Trophoblast cell (in vitro differentiated cells and primary cell): ENCODE results near the gene DDX56.
A peak's percentile ranks its signal among the peaks of the same experiment; 100 is the strongest.

Source experiments
- DNase-seq, 2 donors: peaks; one replicate each; pipeline ENCODE4 v3.0.0-alpha.2; 2016
- H2AFZ ChIP-seq: 2 replicates; pipeline ENCODE4 v1.6.1; 2013; ENCODE audit warnings: low read length, moderate library complexity, mild to moderate bottlenecking; ENCODE audit not compliant: insufficient read depth, poor library complexity
- H2AK5ac ChIP-seq: 2 replicates; pipeline ENCODE4 v1.6.1; 2013; ENCODE audit warnings: mild to moderate bottlenecking, low read length
- H2BK120ac ChIP-seq: 2 replicates; pipeline ENCODE4 v1.6.1; 2013; ENCODE audit warnings: low read length, mild to moderate bottlenecking, moderate library complexity; ENCODE audit not compliant: insufficient read depth, poor library complexity
- H2BK12ac ChIP-seq: 2 replicates; pipeline ENCODE4 v1.6.1; 2013; ENCODE audit warnings: mild to moderate bottlenecking, low read length, moderate library complexity
- H2BK5ac ChIP-seq: 2 replicates; pipeline ENCODE4 v1.6.1; 2013; ENCODE audit warnings: low read length, low read depth, moderate library complexity, mild to moderate bottlenecking; ENCODE audit not compliant: poor library complexity
- H3K14ac ChIP-seq: 2 replicates; pipeline ENCODE4 v1.6.1; 2013; ENCODE audit warnings: mild to moderate bottlenecking, low read length
- H3K18ac ChIP-seq: 2 replicates; pipeline ENCODE4 v1.6.1; 2013; ENCODE audit warnings: mild to moderate bottlenecking, low read length
- H3K23ac ChIP-seq: 2 replicates; pipeline ENCODE4 v1.6.1; 2013; ENCODE audit warnings: low read length
- H3K27ac ChIP-seq: 2 replicates; pipeline ENCODE4 v1.5.1; 2013; ENCODE audit warnings: low read depth, mild to moderate bottlenecking, inconsistent platforms, low read length, moderate library complexity
- H3K27me3 ChIP-seq: 2 replicates; pipeline ENCODE4 v1.6.1; 2013; ENCODE audit warnings: inconsistent platforms, mild to moderate bottlenecking, low read length, moderate library complexity; ENCODE audit not compliant: insufficient read depth
- H3K36me3 ChIP-seq, 2 experiments: 1 replicate in 1 of 2; 2 replicates in 1 of 2; pipeline ENCODE4 v1.6.1; 2013; ENCODE audit warnings: low read length in 2 of 2, mild to moderate bottlenecking in 2 of 2, moderate library complexity in 1 of 2; ENCODE audit not compliant: insufficient read depth in 2 of 2, control insufficient read depth in 1 of 2
- H3K4ac ChIP-seq: 2 replicates; pipeline ENCODE4 v1.6.1; 2013; ENCODE audit warnings: low read depth, mild to moderate bottlenecking, low read length, moderate library complexity
- H3K4me1 ChIP-seq, 2 experiments: 1 replicate in 1 of 2; 2 replicates in 1 of 2; pipeline ENCODE4 v1.6.1; 2013; ENCODE audit warnings: low read length in 2 of 2, mild to moderate bottlenecking in 2 of 2, moderate library complexity in 1 of 2; ENCODE audit not compliant: insufficient read depth in 2 of 2, control insufficient read depth in 1 of 2
- H3K4me2 ChIP-seq: 2 replicates; pipeline ENCODE4 v1.6.1; 2013; ENCODE audit warnings: inconsistent platforms, mild to moderate bottlenecking, low read length, moderate library complexity
- H3K4me3 ChIP-seq: 2 replicates; pipeline ENCODE4 v1.5.1; 2013; ENCODE audit warnings: mild to moderate bottlenecking, low read depth, low read length, inconsistent platforms
- H3K79me1 ChIP-seq: one replicate; pipeline ENCODE4 v1.6.1; 2013; ENCODE audit warnings: low read length
- H3K79me2 ChIP-seq: 2 replicates; pipeline ENCODE4 v1.6.1; 2013; ENCODE audit warnings: low read length, mild to moderate bottlenecking; ENCODE audit not compliant: control insufficient read depth, insufficient read depth, poor library complexity
- H3K9ac ChIP-seq: 2 replicates; pipeline ENCODE4 v1.6.1; 2013; ENCODE audit warnings: mild to moderate bottlenecking, low read length
- H3K9me3 ChIP-seq: 2 replicates; pipeline ENCODE4 v1.6.1; 2013; ENCODE audit warnings: low read depth, mild to moderate bottlenecking, control low read depth, inconsistent platforms, low read length; ENCODE audit not compliant: insufficient read depth
- H4K12ac ChIP-seq: 2 replicates; pipeline ENCODE4 v1.6.1; 2013; ENCODE audit warnings: low read depth, mild to moderate bottlenecking, low read length, moderate library complexity
- H4K8ac ChIP-seq: 2 replicates; pipeline ENCODE4 v1.6.1; 2013; ENCODE audit warnings: low read depth, mild to moderate bottlenecking, low read length, moderate library complexity
- H4K91ac ChIP-seq: one replicate; pipeline ENCODE4 v1.6.1; 2013; ENCODE audit warnings: low read depth, mild to moderate bottlenecking, low read length, moderate library complexity
- WGBS: extraction: QIAGEN DNeasy Blood & Tissue Kit; methylation state at CpG from one replicate; pipeline ENCODE4 v1.1.7; 2013; ENCODE audit warnings: missing lambda C conversion rate; ENCODE audit not compliant: insufficient read length, insufficient coverage; ENCODE audit errors: extremely low coverage; 5-methylcytosine and 5-hydroxymethylcytosine counted together

The DDX56 gene

GRCh38 chr7:44580945-44581878, 7.5 kb upstream of the DDX56 start:
- H3K4ac ChIP-seq = peak overlapping the region; percentile 73
- peak overlapping the region; percentile 84 for H3K14ac ChIP-seq
- H3K9me3 ChIP-seq = no peaks in the 10 kb centered on the region
- peak overlapping the region; percentile 66 for H3K4me2 ChIP-seq
- H2BK12ac ChIP-seq = no peak overlapping the region
- H2AFZ ChIP-seq = peak overlapping the region; percentile 62
- no peak overlapping the region for H2BK5ac ChIP-seq
- peak overlapping the region; percentile 94 for H4K8ac ChIP-seq
- peak overlapping the region; percentile 90 for H3K9ac ChIP-seq
- peak overlapping the region; percentile 71 for H3K18ac ChIP-seq
- H3K27me3 ChIP-seq = no peaks in the 10 kb centered on the region
- no CpG with 5 or more reads among the region's 30 CpGs for WGBS
- no peak overlapping the region for H3K23ac ChIP-seq
- DNase-seq = peak; percentile 26 to 63
- H3K27ac ChIP-seq = peak overlapping the region; percentile 32
- peak overlapping the region; percentile 23 for H2BK120ac ChIP-seq
- H2AK5ac ChIP-seq = peak overlapping the region; percentile 6
- peaks cover 9% of the 10 kb centered on the region for H3K79me1 ChIP-seq
- peaks cover 16 to 19% of the 10 kb centered on the region in 2 experiments for H3K36me3 ChIP-seq
- peaks cover 10 to 11% of the 10 kb centered on the region in 2 experiments for H3K4me1 ChIP-seq
- peak overlapping the region; percentile 86 for H4K12ac ChIP-seq
- peak overlapping the region; percentile 81 for H4K91ac ChIP-seq
- H3K4me3 ChIP-seq = peak overlapping the region; percentile 91
- H3K79me2 ChIP-seq = peaks cover 9% of the 10 kb centered on the region

DNA sequence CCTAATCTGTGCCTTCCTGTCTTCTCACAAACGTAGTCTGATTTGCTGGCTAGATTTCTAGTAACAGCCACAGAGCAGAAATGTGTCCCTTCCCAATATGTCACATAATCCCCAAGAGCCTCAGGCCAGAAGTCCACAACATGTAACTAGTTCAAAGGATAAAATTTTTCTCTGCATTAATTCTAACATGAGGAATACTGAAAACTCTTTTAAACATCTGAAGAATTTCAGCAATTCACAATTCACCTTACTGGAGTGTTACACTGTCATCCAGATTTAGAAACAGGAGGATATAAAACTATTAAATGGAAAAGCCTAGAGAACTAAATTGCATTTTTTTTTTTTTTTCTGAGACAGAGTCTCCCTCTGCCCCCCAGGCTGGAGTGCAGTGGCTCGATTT, 2.5 kb upstream of the DDX56 start:
- WGBS = no CpG with 5 or more reads among the region's 2 CpGs
- Histone ChIP-seq H3K18ac (no peak overlapping the region), H2BK12ac (no peak overlapping the region), H2BK120ac (no peak overlapping the region), H3K79me2 (peaks cover 12% of the 10 kb centered on the region), H2AFZ (no peak overlapping the region), H3K4me1 (peaks cover 8 to 12% of the 10 kb centered on the region in 2 experiments), H4K91ac (no peak overlapping the region), H2AK5ac (no peak overlapping the region), H3K27me3 (no peaks in the 10 kb centered on the region), H3K36me3 (peaks cover 30 to 42% of the 10 kb centered on the region in 2 experiments), H3K27ac (no peak overlapping the region), H3K4ac (no peak overlapping the region), H2BK5ac (no peak overlapping the region), H3K9ac (no peak overlapping the region), H3K14ac (no peak overlapping the region), H3K23ac (no peak overlapping the region), H3K9me3 (no peaks in the 10 kb centered on the region), H3K79me1 (peaks cover 8% of the 10 kb centered on the region), H3K4me2 (no peak overlapping the region), H4K12ac (no peak overlapping the region), H3K4me3 (no peak overlapping the region), H4K8ac (no peak overlapping the region)
- peak; percentile 46 to 61 for DNase-seq

DNA sequence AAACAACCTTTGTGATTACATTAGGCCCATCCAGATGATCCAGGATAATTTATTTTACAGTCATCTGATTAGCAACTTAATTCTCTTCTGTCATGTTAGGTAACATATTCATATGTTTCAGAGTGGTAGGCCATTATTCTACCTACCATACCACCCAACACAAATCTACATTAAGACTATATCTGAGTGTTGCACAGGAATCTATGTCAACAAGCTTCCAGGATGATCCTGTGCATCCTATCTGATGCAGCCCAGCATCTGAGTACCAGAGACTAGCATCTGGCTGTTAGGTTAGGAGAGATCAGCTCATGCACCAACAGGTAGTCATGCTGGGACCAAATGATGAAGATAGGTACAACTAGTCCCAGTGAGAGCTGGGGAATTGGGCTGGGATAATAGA, 1.3 kb upstream of the DDX56 start:
- H3K27ac ChIP-seq = no peak overlapping the region
- peaks cover 39 to 51% of the 10 kb centered on the region in 2 experiments for H3K36me3 ChIP-seq
- no peak overlapping the region for H3K23ac ChIP-seq
- no peak overlapping the region for H3K9ac ChIP-seq
- H4K8ac ChIP-seq = no peak overlapping the region
- peaks cover 12% of the 10 kb centered on the region for H3K79me2 ChIP-seq
- H3K18ac ChIP-seq = no peak overlapping the region
- H3K4ac ChIP-seq = peak overlapping the region; percentile 30
- H3K14ac ChIP-seq = no peak overlapping the region
- no peak overlapping the region for H3K4me3 ChIP-seq
- H2BK5ac ChIP-seq = no peak overlapping the region
- H3K4me1 ChIP-seq = peaks cover 3 to 7% of the 10 kb centered on the region in 2 experiments
- no peak overlapping the region for H2BK120ac ChIP-seq
- DNase-seq = no peak
- no peak overlapping the region for H4K12ac ChIP-seq
- no peaks in the 10 kb centered on the region for H3K27me3 ChIP-seq
- peaks cover 8% of the 10 kb centered on the region for H3K79me1 ChIP-seq
- no peak overlapping the region for H3K4me2 ChIP-seq
- H3K9me3 ChIP-seq = no peaks in the 10 kb centered on the region
- no peak overlapping the region for H2BK12ac ChIP-seq
- H2AFZ ChIP-seq = no peak overlapping the region
- no peak overlapping the region for H4K91ac ChIP-seq
- no peak overlapping the region for H2AK5ac ChIP-seq

DNA sequence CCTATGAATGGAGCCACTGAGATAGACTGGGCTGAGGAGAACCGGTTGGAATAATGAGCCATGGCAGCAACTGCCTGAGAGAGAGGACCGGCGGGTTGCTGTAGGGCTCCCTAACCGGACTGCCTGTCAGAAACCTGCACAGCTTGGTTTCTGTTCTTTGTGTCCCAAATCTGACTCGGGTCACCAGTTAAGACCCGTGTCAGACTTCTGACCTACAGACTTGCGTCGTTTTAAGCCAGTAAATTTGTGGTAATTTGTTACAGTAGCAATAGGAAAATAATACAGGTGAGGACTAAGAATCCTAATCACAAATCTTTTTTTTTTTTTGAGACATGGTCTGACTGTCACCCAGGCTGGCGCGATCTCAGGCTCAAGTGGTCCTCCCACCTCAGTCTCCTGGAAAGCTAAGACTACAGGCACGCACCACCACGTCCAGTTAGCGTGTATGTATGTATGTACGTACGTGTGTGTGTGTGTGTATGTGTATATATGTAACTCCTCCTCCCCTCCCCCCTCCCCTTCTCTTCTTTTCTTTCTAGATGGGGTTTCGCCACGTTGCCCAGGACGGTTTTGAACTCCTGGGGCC, 672 bp upstream of the DDX56 start:
- Histone ChIP-seq H3K4me1 (peaks cover 3 to 7% of the 10 kb centered on the region in 2 experiments), H3K4me2 (peak overlapping the region; percentile 77), H3K79me2 (peaks cover 12% of the 10 kb centered on the region), H3K14ac (peak overlapping the region; percentile 86), H2AFZ (peak overlapping the region; percentile 94), H3K27ac (peak overlapping the region; percentile 76), H2BK5ac (no peak overlapping the region), H3K27me3 (no peaks in the 10 kb centered on the region), H3K23ac (no peak overlapping the region), H3K9me3 (no peaks in the 10 kb centered on the region), H4K91ac (peak overlapping the region; percentile 75), H3K4ac (peak overlapping the region; percentile 38), H2BK12ac (no peak overlapping the region), H3K79me1 (peaks cover 8% of the 10 kb centered on the region), H3K36me3 (peaks cover 42 to 54% of the 10 kb centered on the region in 2 experiments), H2AK5ac (peak overlapping the region; percentile 51), H2BK120ac (peak overlapping the region; percentile 86), H3K18ac (peak overlapping the region; percentile 60), H3K9ac (peak overlapping the region; percentile 86), H4K8ac (peak overlapping the region; percentile 83), H3K4me3 (peak overlapping the region; percentile 77), H4K12ac (peak overlapping the region; percentile 43)
- WGBS = no CpG with 5 or more reads among the region's 18 CpGs
- no peak for DNase-seq
